ENCODE measurements around the gene CTTNBP2.

CTTNBP2 gene

DNA sequence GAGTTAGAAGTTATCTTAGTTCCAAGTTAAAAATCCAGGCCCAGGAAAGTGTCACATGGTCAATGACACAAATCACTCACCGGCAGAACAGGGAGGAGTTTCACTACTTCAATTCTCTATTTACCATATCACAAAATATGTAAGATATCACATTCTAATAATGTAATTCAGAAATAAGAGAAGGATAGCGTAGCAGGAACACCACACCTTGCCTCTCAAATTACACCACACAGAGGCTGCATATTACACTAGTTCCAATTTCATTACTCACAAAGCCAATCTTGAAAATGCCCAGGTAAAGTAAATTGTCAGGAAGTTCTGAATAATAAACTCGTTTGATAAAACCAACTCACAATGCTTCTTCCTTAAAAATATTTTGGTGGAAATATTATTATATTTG lies 169.2 kb downstream of the CTTNBP2 start:
- no peak for DNase-seq (ENCODE audit: low read depth in 2 of 3, low spot score in 2 of 3)

- no peak for DNase-seq (ENCODE audit: low read depth in 2 of 3, low spot score in 2 of 3)
Observed at GRCh38 chr7:117698018-117698417, 175.2 kb downstream of the CTTNBP2 start.

- DNase-seq (ENCODE audit: low read depth in 2 of 3, low spot score in 2 of 3): no peak
Observed at GRCh38 chr7:117692338-117692737, 180.9 kb downstream of the CTTNBP2 start.

GRCh38 chr7:117690147-117690546 lies 183.1 kb downstream of the CTTNBP2 start:
- no peak for DNase-seq (ENCODE audit: low read depth in 2 of 3, low spot score in 2 of 3)

- DNase-seq (ENCODE audit: low read depth in 2 of 3, low spot score in 2 of 3): no peak
Observed at GRCh38 chr7:117689406-117689805, 183.8 kb downstream of the CTTNBP2 start.

DNA sequence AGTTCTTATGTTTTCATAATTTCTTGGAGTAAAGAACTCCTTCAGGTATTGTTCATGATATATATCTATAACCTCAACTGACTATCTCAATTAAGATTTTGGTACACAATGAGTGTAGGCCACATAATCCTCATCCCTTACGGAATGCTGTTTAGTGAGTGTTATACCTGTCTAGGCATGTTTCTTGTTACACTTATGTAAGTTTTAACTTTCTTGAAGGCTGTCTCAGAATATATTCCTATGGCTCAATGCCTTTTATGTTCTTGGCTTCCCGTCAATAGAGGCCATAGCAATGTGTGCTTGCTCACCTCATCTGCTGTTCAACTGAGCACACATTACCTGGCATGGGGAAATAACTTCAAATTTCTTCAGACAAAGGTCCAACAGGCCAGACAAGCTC lies 185.1 kb downstream of the CTTNBP2 start:
- DNase-seq (ENCODE audit: low read depth in 2 of 3, low spot score in 2 of 3): no peak

DNA sequence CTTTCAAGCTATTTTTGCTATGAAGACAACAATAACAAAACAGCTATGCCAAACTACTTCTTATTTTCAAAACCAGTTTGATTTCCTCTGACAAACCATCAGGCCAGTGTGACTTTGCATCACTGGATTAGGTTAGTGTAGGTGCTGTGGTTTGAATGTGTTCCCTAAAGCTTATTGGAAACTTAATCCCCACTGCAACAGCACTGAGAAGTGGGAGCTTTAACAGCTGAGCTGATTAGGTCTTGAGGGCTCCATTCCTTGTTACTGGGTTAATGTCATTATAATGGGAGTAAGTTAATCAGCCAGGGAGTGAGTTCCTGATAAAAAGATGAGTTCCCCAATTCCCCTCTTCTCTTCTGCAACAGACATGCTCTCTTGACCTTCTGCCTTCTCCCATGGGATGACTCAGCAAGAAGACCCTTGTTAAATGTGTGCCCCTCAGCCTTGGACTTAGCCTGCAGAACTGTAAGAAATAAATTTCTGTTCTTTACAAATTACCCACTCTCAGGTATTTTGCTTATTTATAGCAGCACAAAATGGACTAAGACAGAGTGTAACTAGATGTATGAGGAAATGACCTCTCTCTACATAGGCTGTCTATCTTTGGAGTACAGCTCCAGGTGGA lies 186.8 kb downstream of the CTTNBP2 start:
- no peak for DNase-seq (ENCODE audit: low read depth in 2 of 3, low spot score in 2 of 3)

DNA sequence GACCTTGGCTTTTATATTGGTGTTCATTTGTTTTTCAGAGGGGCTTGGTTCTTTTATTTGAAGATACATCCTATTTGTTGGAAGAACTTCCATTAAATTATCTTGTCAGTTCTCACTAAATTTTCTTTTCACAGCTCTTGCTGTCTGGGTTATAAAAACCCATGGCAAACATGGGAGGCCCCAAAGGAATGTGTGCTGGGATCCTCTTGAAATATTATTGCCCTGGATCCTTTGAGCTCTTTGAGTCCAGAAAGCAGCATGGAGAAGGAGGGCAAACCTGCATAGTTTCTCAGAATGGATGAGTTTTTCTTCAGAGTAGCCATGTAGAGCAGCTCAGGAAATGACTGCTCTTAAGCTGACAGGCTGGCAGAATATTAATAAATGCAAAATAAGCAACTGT lies 187.4 kb downstream of the CTTNBP2 start:
- no peak for DNase-seq (ENCODE audit: low read depth in 2 of 3, low spot score in 2 of 3)

DNA sequence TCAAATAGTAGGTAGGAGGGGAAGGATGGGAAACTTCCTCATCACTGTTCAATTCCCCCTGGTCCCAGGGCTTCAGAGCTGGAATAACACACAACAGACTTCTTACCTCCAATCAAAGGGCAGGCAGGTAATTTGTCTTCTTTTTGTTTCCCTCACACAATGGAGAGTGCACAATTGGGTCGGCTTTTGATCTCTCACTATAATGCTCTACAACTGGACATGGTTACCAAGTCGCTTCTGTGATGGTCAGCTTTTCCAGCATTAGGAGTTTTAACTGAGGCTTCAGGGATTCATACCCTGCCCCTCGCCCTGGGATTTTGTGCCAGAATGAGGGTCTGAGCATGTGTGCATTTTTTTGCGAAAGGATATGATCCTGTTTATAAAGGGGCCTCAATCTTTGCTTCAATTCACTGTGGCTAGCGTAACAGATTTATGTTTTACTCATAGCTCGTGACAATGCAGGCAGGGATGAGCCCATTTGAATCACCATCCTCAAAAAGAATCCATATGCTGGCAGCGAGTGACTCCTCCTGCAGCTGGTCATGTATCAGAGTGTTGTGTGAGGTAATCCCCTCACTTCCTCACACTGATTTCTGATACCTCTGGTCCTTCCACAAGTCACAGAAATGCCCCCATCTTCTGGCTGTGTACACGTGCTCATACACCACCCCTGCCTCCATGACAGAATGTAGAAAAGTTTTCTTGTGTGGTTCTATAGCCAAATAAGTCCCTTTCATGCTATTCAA lies 189.6 kb downstream of the CTTNBP2 start:
- DNase-seq (ENCODE audit: low read depth in 2 of 3, low spot score in 2 of 3): no peak

GRCh38 chr7:117682681-117683385 lies 190.4 kb downstream of the CTTNBP2 start:
- no peak for DNase-seq (ENCODE audit: low read depth in 2 of 3, low spot score in 2 of 3)

DNA sequence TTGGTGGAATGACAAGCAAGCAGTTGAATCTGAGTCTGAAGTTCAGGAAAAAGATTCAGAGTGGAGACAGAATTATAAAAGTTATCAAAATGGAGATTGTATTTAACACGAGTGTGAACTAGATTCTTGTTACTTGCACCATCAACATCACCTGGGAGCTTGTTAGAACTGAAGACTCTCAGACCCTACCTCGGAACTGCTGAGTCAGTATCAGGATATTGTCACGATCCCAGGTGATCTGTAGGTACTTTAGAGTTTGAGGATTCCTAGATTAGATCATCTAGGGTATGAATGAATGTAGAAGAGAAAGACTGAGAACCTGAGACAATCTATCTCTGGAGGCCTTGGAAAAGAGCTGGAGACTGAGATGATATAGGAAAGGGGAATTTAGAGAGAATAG lies 194.1 kb downstream of the CTTNBP2 start:
- DNase-seq (ENCODE audit: low read depth in 2 of 3, low spot score in 2 of 3): no peak

- no peak for DNase-seq (ENCODE audit: low read depth in 2 of 3, low spot score in 2 of 3)
Observed at GRCh38 chr7:117675497-117676435, 197.5 kb downstream of the CTTNBP2 start.

DNA sequence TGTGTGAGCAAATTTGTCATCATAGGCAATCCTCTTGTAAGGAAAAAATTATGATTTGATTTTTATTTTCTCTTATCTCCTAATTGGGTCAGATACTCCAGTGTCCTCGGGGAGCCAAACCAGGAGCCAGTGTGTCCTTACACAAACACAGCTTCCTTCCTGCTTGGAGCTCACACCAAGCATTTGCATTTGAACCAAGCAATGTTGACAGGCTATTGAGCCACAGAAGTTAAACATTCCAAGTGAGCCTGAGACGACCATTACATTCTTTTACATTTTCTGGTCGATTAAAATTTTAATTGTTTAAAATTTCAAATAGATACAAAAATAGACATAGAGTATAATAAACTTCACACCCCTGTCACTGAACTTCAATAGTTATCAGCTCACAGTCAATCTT lies 198.6 kb downstream of the CTTNBP2 start:
- DNase-seq (ENCODE audit: low read depth in 2 of 3, low spot score in 2 of 3): no peak

DNA sequence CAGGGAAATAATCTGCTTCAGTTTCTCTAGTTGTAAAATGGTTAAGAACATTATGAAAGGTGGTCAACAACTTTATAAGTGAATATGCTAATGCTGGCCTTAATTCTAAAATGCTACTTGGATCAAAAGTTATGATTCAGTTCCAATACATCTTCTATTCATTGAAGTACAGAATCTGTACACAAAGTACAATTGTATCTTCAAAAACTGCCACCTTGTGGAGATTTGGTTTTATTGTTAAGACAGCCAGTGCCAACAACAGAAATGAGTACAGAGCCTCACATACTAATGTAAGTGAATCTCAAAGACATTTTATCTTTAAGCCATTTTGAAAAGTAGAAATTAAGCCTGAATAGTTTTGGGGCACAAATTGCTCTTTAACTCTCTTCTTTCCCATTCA lies 199.4 kb downstream of the CTTNBP2 start:
- DNase-seq (ENCODE audit: low read depth in 2 of 3, low spot score in 2 of 3): no peak

DNA sequence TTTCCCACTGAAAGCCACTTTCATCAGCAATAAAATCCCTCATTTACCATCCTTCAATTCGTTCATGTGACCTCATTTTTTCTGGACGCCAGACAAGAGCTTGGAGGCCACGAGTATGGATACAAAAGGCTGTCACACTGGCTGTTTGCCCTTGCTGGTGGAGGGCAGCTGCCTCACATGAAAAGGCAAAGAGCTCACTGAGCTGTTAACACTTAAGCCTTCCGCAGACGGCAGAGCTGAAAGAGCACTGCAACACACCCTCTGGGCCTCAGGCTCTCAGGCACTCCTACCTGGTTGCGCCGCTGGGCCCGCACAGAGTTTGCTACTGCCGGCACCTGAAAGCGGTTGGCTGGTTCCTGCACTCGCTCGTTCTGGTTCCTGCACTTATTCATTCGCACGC lies 199.9 kb downstream of the CTTNBP2 start:
- no peak for DNase-seq (ENCODE audit: low read depth in 2 of 3, low spot score in 2 of 3)

- DNase-seq (ENCODE audit: low read depth in 2 of 3, low spot score in 2 of 3): no peak
Observed at GRCh38 chr7:117672453-117672852, 200.8 kb downstream of the CTTNBP2 start.

DNA sequence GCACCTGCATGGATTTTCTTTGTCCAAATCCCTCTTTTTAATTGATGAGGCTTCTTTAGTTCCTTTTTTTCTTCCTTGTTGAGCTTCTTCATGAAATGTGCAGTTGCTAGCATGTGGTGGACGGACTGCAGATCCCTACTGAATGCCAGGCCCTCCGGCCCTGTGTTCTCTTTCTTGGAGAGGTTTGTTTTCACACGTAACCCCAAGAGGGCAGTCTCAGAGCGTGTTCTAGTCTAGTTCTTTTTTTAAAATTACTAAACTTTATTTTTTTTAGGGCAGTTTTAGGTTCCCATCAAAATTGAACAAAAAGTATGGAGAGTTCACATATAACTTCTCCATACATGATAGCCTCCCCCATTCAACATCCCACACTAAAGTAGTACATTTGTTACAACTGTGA lies 203.4 kb downstream of the CTTNBP2 start:
- DNase-seq (ENCODE audit: low read depth in 2 of 3, low spot score in 2 of 3): no peak

DNA sequence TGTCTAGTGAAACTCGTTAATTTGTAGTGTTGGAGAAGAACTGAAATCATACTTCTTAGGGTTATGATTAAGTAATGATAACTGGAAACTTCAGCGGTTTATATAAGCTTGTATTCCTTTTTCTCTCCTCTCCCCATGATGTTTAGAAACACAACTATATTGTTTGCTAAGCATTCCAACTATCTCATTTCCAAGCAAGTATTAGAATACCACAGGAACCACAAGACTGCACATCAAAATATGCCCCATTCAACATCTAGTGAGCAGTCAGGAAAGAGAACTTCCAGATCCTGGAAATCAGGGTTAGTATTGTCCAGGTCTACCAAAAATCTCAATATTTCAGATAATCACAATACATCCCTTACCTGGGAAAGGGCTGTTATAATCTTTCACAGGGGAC lies 205.8 kb downstream of the CTTNBP2 start:
- no peak for DNase-seq (ENCODE audit: low read depth in 2 of 3, low spot score in 2 of 3)

GRCh38 chr7:117666689-117667088 lies 206.6 kb downstream of the CTTNBP2 start:
- no peak for DNase-seq (ENCODE audit: low read depth in 2 of 3, low spot score in 2 of 3)

GRCh38 chr7:117666031-117666430 lies 207.2 kb downstream of the CTTNBP2 start:
- DNase-seq (ENCODE audit: low read depth in 2 of 3, low spot score in 2 of 3): no peak

- no peak for DNase-seq (ENCODE audit: low read depth in 2 of 3, low spot score in 2 of 3)
Observed at GRCh38 chr7:117665368-117665767, 207.9 kb downstream of the CTTNBP2 start.

All from activated CD8-positive, alpha-beta memory T cell treated with anti-CD3 and anti-CD28 coated beads for 48 hours (primary cell).